Colonic mucosa (tissue), 4 donors: ENCODE measurements around the gene CD93. TPM values are rescaled to one million over a fixed set of nuclear protein-coding genes. Genes with fewer than 3 reads are reported as not detected.

Experiments
- DNase-seq: peaks from one replicate; pipeline ENCODE4 v3.0.0-alpha.2; 2020
- H3K27ac ChIP-seq: fragments of 200-600 bp; one replicate; pipeline ENCODE4 v1.8.0; 2021
- H3K27me3 ChIP-seq: fragments of 200-600 bp; one replicate; pipeline ENCODE4 v1.8.0; 2021
- H3K36me3 ChIP-seq: fragments of 200-600 bp; one replicate; pipeline ENCODE4 v1.8.0; 2021
- H3K4me1 ChIP-seq: fragments of 200-600 bp; one replicate; pipeline ENCODE4 v1.8.0; 2021; ENCODE audit warnings: mild to moderate bottlenecking
- H3K4me3 ChIP-seq: fragments of 200-600 bp; one replicate; pipeline ENCODE4 v1.8.0; 2021
- H3K9ac ChIP-seq, 2 donors: one replicate each; pipeline ENCODE4 v1.7.0; 2013; ENCODE audit warnings: control low read depth in 2 of 2, low read depth in 2 of 2, low read length in 2 of 2
- H3K9me3 ChIP-seq: fragments of 200-600 bp; one replicate; pipeline ENCODE4 v1.8.0; 2021
- CTCF ChIP-seq: fragments of 200-600 bp; IDR thresholded peaks from one replicate; pipeline ENCODE4 v1.8.0; 2022; ENCODE audit warnings: antibody characterized with exemption, mild to moderate bottlenecking
- intact Hi-C: fragments of 100-400 bp; cut with DNase I; formaldehyde crosslinking; loops from one replicate; pipeline ENCODE4 v1.14.1; 2022
- total RNA-seq, 2 donors: library from RNA; stranded (reverse); fragmentation: NEBNext Ultra II Directional in 1 of 2; extraction: Animal tissue kit (Norgen Biotek cat#: 25700) in 1 of 2; gene quantifications; one replicate each; pipeline ENCODE4 v1.2.1, GENCODE V29; 2021
- donor health status: healthy.
- donor health status: DM: no; HTN: no; CAD: no.
- donor health status: DM: no; HTN: no; CAD: no.

Gene CD93
- total RNA-seq, 2 donors from 2014 or later = 5.3 to 20.3 TPM

- H3K9ac ChIP-seq = no peak overlapping the region
- H3K36me3 ChIP-seq = no peaks in the 10 kb centered on the region
- no peak overlapping the region for H3K4me3 ChIP-seq
- H3K9me3 ChIP-seq = no peaks in the 10 kb centered on the region
- H3K27me3 ChIP-seq = peaks cover 4% of the 10 kb centered on the region
- intact Hi-C loops = no loop called here
- no peak overlapping the region for H3K27ac ChIP-seq
- H3K4me1 ChIP-seq = no peaks in the 10 kb centered on the region
- no peak for TF ChIP-seq CTCF
- no peak for DNase-seq
These were observed 49.1 kb downstream of the CD93 start for GRCh38 chr20:23037017-23037481.

- no peak overlapping the region for H3K9ac ChIP-seq
- H3K4me1 ChIP-seq = no peaks in the 10 kb centered on the region
- intact Hi-C loops = no loop called here
- no peak overlapping the region for H3K4me3 ChIP-seq
- no peaks in the 10 kb centered on the region for H3K9me3 ChIP-seq
- no peak for TF ChIP-seq CTCF
- H3K36me3 ChIP-seq = no peaks in the 10 kb centered on the region
- no peak overlapping the region for H3K27ac ChIP-seq
- no peak for DNase-seq
- H3K27me3 ChIP-seq = peaks cover 4% of the 10 kb centered on the region
These were observed 49.8 kb downstream of the CD93 start for GRCh38 chr20:23036371-23036770.

- no peak for TF ChIP-seq CTCF
- no peaks in the 10 kb centered on the region for H3K36me3 ChIP-seq
- no peaks in the 10 kb centered on the region for H3K9me3 ChIP-seq
- H3K27me3 ChIP-seq = peaks cover 4% of the 10 kb centered on the region
- intact Hi-C loops = no loop called here
- H3K4me1 ChIP-seq = no peaks in the 10 kb centered on the region
- no peak overlapping the region for H3K9ac ChIP-seq
- H3K4me3 ChIP-seq = no peak overlapping the region
- no peak overlapping the region for H3K27ac ChIP-seq
- no peak for DNase-seq
These were observed 50.4 kb downstream of the CD93 start for GRCh38 chr20:23035731-23036130.

- no peaks in the 10 kb centered on the region for H3K9me3 ChIP-seq
- no peak for TF ChIP-seq CTCF
- intact Hi-C loops = no loop called here
- H3K36me3 ChIP-seq = no peaks in the 10 kb centered on the region
- no peak within 1 kb of the TSS for H3K9ac ChIP-seq
- H3K4me1 ChIP-seq = no peaks in the 10 kb centered on the region
- no peak within 1 kb of the TSS for H3K4me3 ChIP-seq
- H3K27ac ChIP-seq = no peak within 1 kb of the TSS
- no peak for DNase-seq
- H3K27me3 ChIP-seq = peaks cover 4% of the 10 kb centered on the region
These were observed 51.1 kb downstream of the CD93 start, which contains the start of gene SSTR4 for GRCh38 chr20:23034721-23035671. SSTR4 (plus strand) TSS chr20:23035312; CDS start chr20:23035484, 172 bp downstream.

- Histone ChIP-seq H3K4me1 (no peaks in the 10 kb centered on the region), H3K4me3 (no peak overlapping the region), H3K9ac (no peak overlapping the region), H3K27ac (no peak overlapping the region), H3K36me3 (no peaks in the 10 kb centered on the region), H3K27me3 (peaks cover 4% of the 10 kb centered on the region), H3K9me3 (no peaks in the 10 kb centered on the region)
- TF ChIP-seq CTCF = no peak
- no peak for DNase-seq
- intact Hi-C loops = no loop called here
These were observed 52.2 kb downstream of the CD93 start for GRCh38 chr20:23033918-23034317.
